DMS79 treated with DMSO at 0.1 percent for 48 hours (cell line): Measurements from ENCODE around the gene ADGRG3.

ENCODE experiments used
- DNase-seq: peaks from one replicate; lab custom pipeline; 2025; lab: John Stamatoyannopoulos, UW

Gene ADGRG3

DNA sequence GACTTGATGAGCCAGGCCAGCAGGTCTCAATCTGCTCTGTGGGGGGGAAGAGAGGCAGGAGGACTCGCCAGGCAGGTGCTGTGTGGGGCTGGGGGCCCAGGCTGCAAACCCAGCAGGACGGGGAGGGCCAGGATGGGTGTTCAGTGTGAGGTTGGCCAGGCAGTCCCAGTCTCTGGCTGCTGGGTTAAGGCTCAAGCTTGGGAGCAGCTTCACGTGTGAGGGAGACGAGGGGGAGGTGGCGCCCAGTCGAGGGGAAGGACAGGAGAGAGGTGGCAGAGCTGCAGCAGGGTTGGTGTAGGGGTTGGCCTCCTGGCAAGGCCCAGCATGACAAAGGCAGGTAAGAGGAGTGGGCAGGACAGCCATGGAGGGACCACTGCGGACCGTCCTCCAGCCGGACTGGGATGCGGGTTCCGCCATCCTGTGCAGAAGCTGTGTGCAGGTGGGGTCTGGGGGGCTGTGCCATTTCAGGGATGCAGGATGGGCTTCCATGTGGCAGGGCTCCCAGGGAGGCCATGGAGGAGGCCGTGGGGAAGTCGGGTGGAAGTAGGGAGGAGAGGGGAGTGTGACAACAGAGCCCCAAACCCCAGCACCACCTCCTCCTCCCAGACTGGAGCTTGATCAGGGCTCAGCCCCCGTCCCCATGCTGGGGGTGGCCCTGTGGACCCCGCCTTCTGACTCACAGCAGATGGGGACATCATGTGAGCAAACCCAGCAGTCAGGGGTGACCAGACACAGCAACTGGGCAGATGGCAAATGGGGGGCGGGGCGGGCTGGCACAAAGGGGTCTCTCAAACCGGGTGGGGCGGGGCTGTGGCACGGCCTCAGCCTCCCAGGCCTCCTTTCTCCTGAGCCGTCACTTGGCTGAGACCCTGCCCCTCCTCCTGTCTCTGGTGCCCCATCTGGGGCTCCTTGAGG, 36.9 kb upstream of the ADGRG3 start:
- DNase-seq, result no peak

DNA sequence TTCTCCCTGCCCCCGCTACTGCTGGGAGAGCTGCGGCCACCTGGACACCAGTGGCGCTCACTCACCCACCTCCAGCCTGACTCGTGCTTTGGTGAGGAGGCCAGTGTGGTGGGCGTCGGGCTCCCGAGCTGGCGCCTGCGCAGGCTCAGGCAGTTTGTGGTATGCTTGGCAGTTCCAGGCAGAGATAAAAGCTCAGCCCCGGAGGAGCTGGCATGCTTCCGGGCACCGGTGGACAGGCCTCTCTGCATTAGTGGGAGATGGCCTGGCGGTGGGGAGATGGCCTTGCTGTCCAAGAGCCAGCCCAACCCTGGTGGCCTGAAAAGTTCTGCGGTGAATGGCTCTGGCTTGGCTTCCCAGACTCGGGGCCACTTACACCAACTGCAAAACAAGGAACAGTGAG, 35.5 kb upstream of the ADGRG3 start:
- no peak for DNase-seq

DNA sequence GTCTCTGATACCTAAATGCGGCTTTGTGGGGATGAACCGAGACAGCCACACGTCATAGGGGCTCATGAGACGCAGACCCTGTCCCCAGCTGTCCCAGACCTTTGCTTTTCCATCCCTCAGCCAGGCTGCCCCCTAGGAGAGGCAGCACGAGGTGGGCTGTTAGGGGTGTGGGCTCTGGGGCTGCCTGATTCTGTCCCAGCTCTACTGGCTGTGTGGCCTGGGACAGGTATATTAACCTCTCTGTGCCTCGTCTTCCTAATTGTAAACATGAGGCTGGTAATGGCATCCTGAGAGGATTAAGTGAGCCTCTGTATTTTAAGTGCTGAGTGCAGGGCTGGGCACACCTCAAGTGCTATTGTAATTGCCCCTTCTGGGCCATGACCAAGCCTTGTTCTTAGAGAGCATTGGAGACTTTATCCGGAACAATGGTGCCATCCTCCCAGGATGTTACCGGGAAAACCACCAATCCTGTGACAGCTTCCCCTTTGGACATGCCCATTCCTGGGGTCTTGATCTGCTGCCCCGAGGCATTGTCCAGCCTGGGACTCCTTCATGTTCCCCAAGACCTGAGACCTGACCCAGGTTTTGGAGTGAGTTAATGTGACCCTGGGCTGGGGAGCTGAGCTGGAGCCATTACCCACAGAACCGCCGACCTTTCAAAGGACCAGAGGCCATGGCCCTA, 34.6 kb upstream of the ADGRG3 start:
- DNase-seq, result no peak

DNA sequence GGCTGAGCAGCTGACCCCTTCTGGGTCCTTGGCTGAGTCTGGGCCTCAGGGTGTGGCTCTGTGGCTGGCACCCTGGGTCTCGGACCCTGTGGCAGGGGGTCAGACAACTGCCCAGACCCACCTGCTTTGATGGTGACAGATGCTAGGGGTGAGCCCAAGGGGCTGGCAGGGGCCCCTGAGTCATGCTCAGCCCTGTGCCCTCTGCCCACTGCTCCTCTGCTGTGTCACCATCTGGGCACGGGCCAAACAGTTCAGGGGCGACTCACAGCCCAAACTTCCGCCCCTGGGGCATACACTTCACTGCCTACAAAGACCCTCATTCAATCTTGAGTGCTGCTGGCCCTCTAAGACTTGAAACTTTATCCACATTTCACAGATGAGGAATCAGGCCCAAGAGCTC, 33.9 kb upstream of the ADGRG3 start:
- DNase-seq, result no peak

DNA sequence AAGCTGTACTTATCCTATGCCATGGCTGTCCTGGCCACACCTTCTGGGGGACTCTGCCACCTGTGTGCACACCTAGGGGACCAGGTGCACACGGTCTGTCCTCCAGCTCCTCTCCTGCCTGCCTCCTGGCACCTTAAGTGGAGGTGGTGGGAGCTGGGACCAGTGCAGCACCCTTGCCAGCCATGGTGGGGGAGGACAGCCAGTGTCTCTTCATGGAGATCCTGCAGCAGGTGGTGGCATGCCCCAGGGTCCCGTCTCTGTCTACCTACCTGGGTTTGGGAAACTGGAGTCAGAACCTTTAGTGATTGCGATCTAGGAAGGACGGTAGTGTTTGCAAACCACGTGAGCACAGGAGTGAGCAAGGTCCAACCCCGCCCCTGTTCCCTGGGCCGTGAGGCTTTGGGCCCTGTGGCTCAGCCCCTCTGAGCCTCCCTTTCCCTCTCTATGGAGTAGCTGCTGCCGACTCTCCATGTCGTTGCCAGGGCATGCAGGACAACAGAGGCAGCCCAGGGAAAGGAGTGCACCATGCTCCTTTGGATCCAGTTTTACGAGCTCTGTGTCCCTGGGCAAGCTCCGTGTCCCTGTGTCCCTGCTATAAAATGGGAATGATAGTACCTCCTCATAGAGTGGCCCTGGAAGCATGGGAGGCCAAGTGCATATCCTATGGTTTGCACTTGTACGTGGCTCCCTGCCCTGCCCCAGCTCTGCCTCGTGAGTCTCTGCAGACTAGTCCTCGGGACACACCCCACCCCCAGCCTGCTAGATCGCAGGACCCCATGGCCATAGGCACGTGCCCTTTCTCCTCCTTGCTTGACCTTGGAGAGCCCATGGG, 32.6 kb upstream of the ADGRG3 start:
- no peak for DNase-seq

DNA sequence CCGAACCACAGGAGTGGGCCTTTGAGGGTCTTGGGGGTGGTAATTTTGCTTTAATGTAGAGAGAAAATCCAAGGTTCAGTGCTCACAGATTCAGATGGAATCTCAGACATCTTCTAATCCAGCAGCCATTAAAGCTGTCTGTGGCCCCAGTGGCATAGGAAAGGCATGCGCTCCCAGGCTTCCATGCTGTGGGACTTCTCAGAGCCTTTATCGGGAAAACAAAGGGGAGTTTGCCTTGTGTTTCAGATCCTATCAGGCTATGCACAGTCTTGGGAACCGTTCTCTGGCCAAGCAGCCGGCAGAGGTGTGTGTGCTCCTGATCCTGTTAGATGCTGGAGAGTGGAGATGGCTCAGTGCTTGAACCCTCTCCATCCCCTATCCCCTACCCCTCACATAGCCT, 31.9 kb upstream of the ADGRG3 start:
- DNase-seq, result no peak

DNA sequence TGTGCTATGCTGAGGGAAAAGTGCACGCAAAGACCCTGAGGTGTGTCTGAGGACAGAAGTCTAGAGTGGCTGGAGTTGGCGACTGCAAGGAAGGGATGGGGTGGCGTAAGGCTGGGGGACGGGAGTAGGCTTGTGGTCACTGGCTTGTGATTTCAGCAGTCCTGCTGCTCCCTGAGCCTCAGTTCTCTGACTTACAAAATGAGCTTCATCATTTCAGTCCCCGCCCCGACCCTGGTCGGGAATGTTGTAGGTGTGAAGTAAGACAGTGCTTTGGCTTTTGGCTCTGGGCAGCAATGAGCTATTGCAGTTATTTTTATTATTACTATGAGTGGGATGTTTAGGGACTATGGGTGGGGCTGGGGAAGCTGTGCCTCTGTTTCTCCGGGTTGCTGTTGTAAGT, 31.1 kb upstream of the ADGRG3 start:
- no peak for DNase-seq

DNA sequence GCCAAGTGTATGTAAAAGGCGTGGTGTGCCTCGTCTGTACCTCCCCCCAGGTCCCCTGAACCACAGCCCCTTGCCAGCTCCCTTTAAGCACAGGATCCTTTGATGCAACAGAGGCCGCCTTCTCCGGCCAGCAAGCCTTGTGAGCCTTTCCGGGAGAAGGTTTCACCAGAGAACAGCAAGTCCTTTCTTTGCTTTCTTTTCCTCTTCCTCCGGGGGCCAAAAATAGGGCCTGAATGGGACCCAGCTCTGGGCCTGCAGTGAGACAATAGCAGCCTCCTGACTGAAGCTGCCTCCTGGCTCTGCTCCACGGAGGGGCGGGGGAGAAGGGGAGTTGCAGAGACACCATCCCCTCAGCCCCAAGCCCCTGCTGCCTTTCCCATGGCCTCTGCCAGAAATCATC, 30.7 kb upstream of the ADGRG3 start:
- no peak for DNase-seq

DNA sequence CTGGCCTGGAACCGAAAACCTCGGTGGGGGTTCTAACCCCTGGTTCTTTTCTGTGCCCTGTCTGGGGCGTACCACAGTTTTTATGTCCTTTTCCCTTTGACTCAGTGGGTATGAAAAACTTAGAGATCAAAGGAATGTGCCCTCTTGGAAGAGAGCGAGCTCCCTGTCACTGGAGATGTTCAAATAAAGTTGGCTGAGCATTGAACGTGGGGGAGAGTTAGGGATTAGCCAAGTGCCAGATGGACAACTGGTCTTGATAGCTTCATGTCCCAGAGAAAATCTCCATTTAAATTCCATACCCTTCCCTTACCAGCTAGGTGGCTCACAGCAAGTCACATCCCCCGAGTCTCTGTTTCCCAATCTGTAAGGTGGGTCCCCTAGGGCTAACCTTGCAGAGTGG, 30.1 kb upstream of the ADGRG3 start:
- no peak for DNase-seq

DNA sequence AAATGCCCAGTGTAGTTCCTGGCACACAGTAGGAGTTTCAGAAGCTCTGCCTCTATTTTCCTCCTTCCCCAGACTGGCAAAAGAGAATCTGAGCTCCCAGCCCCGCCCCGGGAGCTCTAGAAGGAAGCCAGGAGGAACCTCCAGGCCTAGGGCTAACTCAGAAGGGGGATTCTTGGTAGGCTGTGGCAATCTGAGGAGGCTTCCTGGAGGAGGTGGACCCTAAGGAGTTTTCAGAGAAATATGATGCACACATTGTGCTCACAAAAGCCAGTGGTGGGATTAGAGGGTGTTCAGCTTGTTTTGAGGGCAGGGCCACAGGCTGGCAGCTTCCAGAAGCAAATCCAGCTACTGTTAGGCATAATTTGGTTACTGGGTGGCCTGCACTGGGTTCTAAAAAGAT, 29.7 kb upstream of the ADGRG3 start:
- DNase-seq, result no peak

DNA sequence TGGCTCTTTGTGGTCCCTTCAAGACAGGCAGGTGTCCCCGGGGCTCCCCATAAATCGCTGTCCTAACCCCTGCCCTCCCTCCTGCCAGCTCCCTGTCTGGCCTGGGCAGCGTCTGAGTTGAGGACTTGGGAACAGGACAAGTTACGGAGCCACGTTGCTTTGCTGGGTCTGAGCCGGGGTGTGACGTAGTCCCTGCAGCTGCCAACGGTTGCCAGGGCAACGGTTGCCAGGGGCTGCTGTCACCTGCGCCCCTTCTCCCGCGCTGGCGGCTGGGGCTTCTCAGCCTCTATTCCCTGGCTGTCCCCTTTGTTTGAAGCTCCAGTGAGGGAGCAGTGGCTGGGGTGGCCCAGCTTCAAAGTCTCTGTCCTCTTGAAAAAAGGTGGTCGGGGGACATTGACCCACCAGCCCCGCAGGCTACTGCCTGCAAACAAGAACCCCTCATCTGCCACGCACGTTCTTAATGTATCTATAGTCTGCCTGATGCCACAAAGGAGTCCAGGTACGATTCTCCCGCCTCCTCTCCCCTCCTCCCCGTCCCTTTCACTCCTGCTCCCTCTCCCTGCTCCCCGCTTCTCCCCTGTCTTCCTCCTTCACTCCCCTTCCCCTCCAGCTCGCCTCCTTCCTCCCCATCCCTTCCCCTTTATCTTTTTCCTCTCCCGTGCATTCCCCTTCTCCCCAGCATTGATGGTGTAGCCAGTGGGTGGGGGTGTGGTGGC, 28.8 kb upstream of the ADGRG3 start:
- peak; percentile 55 for DNase-seq

DNA sequence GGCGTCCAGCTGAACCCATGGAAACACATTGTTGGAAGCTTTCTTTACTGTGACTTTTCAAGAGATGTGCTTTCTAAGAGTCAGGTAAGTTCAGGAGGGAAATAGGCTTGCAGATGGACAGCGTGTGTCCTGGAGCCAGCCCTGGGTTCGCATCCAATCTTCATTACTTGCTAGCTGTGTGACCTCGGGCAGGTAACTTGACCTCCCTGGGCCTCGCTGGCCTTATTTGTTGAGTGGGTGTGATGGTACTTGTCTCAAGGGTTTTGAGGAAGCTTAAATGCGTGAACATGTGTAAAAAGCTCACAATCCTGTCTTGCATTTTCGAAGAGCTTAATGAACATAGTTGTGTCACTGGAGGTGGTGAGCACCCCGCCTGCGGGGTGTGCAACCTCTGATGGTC, 27.9 kb upstream of the ADGRG3 start:
- DNase-seq, result no peak

DNA sequence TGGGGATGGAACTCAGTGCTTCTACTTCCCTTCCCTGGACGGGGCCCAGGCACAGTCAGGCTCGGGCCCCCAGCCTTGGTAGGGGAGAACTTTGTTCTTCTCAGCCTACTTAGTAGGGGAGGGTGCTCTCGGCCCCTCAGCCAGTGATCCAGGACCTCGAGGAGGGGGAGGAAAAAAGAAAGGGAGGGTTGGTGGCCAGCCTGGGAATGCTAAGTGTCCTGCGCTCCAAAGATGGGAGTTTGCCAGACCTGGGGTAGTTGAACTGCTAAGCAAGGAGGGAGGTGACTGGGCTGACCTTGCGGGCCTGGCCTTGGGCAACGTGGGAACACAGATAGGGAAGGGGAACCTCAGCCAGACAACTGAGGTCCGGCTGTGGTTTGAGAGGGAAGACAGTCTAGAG, 27.5 kb upstream of the ADGRG3 start:
- no peak for DNase-seq

DNA sequence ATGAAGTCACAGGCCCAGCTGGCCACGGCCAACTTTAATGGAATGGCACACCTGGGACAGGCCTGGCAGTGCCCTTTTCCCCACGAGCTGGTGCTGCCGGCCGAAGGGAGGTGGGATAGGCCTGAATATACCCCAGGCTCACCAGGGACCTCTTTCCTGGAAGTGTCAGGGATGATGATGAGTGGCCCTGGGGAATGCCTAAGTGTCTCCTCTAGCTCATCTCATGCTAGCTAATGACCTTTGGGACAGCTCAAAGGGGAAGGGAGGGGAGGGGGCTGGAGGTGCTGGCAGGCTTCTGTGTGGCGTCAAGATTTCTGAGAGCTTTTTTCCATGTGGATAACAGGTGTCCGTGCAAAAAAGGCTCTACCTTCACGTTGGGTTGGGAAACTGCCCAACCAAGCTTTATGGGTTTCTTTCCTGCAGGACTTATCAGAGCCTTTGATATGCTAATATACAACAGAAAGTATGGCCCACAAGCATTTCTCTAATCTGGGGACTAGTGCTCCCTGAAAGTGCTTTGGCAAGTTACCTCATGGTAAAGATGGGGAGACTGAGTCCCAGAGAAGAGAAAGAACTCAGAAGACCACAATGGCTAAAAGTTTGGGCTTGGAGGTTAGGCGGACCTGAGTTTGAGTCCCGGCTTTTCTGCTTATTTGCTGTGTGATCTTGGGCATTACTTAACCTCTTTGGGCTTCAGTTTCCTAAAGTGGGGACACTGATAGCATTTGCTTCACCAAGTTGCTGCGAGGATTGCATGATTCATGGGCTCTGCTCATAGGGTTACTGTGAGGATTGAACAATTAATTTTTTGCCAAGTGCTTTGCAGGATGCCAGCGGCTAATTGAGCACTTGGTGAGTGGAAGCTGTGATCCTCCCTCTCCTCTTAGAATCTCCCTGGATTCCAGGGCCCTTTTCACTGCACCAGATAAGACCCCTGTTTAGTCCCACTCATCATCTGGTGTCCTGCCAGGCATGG, 25.7 kb upstream of the ADGRG3 start:
- DNase-seq, result no peak

DNA sequence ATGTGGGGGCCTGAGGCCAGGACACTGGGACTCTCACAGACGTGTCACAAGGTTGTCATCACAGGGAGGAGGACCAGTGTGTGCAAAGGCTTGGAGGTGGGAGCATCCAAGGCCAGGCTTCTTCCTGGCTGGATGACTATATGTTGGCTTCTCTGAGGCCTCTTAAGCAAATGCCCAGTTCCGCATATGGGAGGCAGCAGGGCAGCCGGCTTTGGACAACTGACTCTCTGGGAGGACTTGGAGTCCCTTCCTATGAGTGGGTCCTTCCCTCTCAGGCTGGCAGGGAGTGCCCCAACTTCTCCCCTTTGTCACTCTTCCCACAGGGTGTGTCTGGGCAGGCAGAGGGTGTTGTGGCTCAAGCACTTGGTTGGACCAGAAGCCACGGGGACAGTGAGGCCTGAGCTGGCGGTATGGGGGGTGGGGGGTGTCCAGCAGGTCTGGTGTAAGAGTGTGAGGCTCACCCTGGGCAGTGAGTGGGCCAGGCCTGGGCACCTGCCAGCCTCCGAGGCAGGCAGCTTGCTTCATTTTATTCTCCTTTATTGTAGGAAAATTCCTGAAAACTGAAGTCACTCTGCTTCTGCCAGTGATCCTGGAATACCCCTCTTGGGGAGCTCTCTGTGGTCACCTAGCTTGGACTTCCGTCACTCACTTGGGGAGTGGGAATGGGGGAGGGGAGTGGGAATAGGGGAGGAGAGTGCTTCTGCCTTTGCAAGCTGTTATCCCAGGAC, 24.8 kb upstream of the ADGRG3 start:
- DNase-seq, result no peak

DNA sequence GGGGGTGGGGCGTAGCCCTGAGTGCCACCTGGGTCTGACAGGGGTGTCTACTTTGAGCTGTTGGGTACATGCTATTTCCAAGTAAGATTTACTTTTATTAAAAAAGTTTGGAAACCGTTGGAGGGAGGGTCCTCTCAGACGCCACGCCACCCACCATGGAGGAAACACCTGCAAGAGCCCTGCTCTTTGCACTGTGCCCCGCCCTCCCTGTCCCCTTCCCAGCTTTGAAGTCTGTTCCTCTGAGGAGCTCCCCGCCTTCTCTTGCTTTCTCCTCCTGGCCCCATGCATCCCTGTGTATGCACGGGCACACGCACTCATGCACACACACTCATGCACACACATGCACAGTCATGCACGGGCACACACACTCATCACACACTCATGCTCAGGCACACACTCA, 24.2 kb upstream of the ADGRG3 start:
- DNase-seq, result no peak

DNA sequence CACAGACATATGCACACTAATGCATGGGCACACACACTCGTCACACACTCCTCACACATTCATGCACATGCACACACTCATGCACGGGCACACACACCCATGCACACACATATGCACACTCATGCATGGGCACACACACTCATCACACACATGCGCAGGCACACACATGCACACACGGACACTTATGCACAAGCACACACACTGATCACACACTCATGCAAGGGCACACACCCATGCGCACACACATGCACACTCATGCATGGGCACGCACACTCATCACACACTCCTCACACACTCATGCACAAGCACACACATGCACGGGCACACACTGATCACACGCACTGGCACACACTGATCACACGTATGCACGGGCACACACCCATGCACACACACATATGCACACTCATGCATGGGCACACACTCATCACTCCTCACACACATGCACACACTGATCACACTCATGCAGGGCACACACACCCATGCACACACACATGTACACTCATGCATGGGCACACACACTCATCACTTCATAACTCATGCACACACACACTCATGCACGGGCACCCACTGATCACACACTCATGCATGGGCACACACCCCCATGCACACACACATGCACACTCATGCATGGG, 23.6 kb upstream of the ADGRG3 start:
- DNase-seq, result no peak

DNA sequence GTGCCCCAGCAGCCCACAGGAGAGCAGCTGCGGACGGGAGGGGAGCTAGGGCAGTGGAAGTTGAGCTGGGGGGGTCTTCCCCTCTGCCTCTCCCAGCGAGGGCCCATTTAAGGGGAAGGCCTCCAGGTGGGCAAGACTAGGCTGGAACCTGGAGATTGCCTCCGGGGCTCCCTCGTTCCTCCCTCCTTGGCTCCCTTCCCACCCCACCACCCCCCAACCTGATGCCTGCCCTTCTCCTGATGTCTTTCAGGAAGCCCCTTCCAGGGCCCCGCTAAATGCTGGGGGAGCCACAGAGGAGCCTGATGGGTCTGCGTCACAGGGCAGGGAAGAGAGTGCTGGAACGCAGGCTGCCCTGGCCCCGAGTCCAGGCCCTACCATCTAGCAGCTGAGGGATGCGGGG, 22.9 kb upstream of the ADGRG3 start:
- DNase-seq, result no peak

DNA sequence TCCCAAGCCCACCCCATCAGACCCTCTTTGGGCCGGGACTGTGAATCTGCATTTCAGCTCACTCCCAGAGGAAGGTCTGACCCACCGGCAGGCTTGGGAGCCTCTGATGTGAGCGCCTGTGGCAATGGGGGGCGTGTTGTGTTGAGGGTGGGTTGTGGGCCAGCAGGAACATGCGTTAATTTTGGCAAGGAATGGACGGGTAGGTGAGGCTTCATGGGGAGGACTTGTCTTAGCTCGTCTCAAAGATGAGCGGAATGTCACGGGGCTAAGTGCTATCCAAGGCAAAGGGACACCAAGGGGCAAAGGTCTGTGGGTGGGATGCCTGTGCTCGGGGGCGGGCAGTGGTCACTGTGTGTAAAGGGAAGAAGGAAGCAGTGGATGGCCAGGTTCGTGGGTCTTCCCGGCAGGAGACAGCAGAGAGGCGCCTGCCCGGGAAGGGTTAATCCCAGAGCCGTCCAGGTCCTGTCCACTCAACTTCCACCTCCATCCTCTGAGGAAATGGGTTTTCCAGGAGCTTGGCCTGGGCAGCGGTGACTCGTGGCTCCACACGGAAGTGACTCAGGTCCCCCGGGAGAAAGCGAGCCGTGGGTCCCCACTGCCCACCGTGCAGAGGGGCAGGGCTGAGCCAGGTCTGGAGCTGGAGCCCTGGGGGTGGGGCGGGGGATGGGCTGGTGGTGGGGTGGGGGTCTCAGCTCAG, 22.3 kb upstream of the ADGRG3 start:
- no peak for DNase-seq
